Right renal pelvis (tissue), 4 donors: ENCODE data around the gene NDUFAF8. TPM values are rescaled to one million over a fixed set of nuclear protein-coding genes. Genes with fewer than 3 reads are reported as not detected.

Experiments used
- DNase-seq, 4 donors: peaks; one replicate each; pipeline ENCODE4 v3.0.0-alpha.2; 2013; ENCODE audit warnings: low read depth in 4 of 4, low spot score in 3 of 4, missing footprints in 1 of 4
- polyA plus RNA-seq, 4 donors: library from polyadenylated mRNA; unstranded; fragments of 120-200 nt; gene quantifications; one replicate each; pipeline ENCODE4 v1.2.1, GENCODE V29; 2013; ENCODE audit not compliant: insufficient read length in 4 of 4

NDUFAF8 gene
- polyA plus RNA-seq, 4 donors: 46.3 to 55.4 (median 50.3) TPM

- DNase-seq: no peak
Measured at GRCh38 chr17:81237591-81238489, 1.3 kb upstream of the NDUFAF8 start.

- no peak for DNase-seq
Measured at GRCh38 chr17:81238490-81238814, 666 bp upstream of the NDUFAF8 start.

- DNase-seq: no peak
Measured at GRCh38 chr17:81239714-81240555, 817 bp downstream of the NDUFAF8 start.

GRCh38 chr17:81240761-81241160, 1.6 kb downstream of the NDUFAF8 start:
- DNase-seq: no peak

- DNase-seq: no peak
Measured at GRCh38 chr17:81241203-81241602, 2.1 kb downstream of the NDUFAF8 start.

GRCh38 chr17:81241648-81242420, 2.7 kb downstream of the NDUFAF8 start:
- no peak for DNase-seq

- DNase-seq: no peak
Measured at GRCh38 chr17:81242421-81243332, 3.6 kb downstream of the NDUFAF8 start.

- DNase-seq: no peak
Measured at GRCh38 chr17:81243333-81243664, 4.2 kb downstream of the NDUFAF8 start.

GRCh38 chr17:81244358-81245023, 5.4 kb downstream of the NDUFAF8 start:
- no peak for DNase-seq

GRCh38 chr17:81245024-81245664, 6.0 kb downstream of the NDUFAF8 start:
- DNase-seq: no peak

GRCh38 chr17:81245665-81246342, 6.7 kb downstream of the NDUFAF8 start:
- no peak for DNase-seq

GRCh38 chr17:81246343-81246670, 7.2 kb downstream of the NDUFAF8 start:
- DNase-seq: no peak

- DNase-seq: no peak
Measured at GRCh38 chr17:81246679-81247338, 7.7 kb downstream of the NDUFAF8 start.

GRCh38 chr17:81247339-81247990, 8.3 kb downstream of the NDUFAF8 start:
- no peak for DNase-seq

- DNase-seq: no peak
Measured at GRCh38 chr17:81248649-81249048, 9.5 kb downstream of the NDUFAF8 start.

- DNase-seq: no peak
Measured at GRCh38 chr17:81249223-81250040, 10.3 kb downstream of the NDUFAF8 start.
